H9 (cell line): ENCODE measurements around the gene TACR1. TPM values are rescaled to one million over a fixed set of nuclear protein-coding genes. Genes with fewer than 3 reads are reported as not detected.

Experiments used
- DNase-seq: peaks from one replicate; pipeline ENCODE4 v3.0.0-alpha.2; 2017
- H2AFZ ChIP-seq: one replicate; pipeline ENCODE4 v1.6.1; 2013; ENCODE audit warnings: mild to moderate bottlenecking, low read length, control low read depth, moderate library complexity
- H2AK5ac ChIP-seq: 2 replicates; pipeline ENCODE4 v1.6.1; 2013; ENCODE audit warnings: low read length, control low read depth, mixed read lengths; ENCODE audit not compliant: insufficient read length
- H2BK120ac ChIP-seq: one replicate; pipeline ENCODE4 v1.6.1; 2013; ENCODE audit warnings: low read depth, mild to moderate bottlenecking, low read length, control low read depth, inconsistent platforms; ENCODE audit not compliant: poor library complexity, severe bottlenecking
- H2BK12ac ChIP-seq: 2 replicates; pipeline ENCODE4 v1.6.1; 2013; ENCODE audit warnings: low read length, control low read depth, mixed read lengths, low read depth; ENCODE audit not compliant: insufficient read length
- H2BK15ac ChIP-seq: 2 replicates; pipeline ENCODE4 v1.6.1; 2013; ENCODE audit warnings: low read depth, low read length, control low read depth
- H2BK20ac ChIP-seq: one replicate; pipeline ENCODE4 v1.6.1; 2013; ENCODE audit warnings: low read depth, mild to moderate bottlenecking, low read length, control low read depth, inconsistent platforms; ENCODE audit not compliant: poor library complexity, severe bottlenecking
- H2BK5ac ChIP-seq: 2 replicates; pipeline ENCODE4 v1.6.1; 2013; ENCODE audit warnings: low read length, control low read depth, mixed read lengths; ENCODE audit not compliant: insufficient read length
- H3K14ac ChIP-seq: 2 replicates; pipeline ENCODE4 v1.6.1; 2013; ENCODE audit warnings: low read length, control low read depth; ENCODE audit not compliant: insufficient read depth
- H3K18ac ChIP-seq: 2 replicates; pipeline ENCODE4 v1.6.1; 2013; ENCODE audit warnings: low read depth, mild to moderate bottlenecking, mixed read lengths, low read length, control low read depth; ENCODE audit not compliant: insufficient read length
- H3K23ac ChIP-seq: 2 replicates; pipeline ENCODE4 v1.6.1; 2013; ENCODE audit warnings: low read length, control low read depth, mixed read lengths, low read depth; ENCODE audit not compliant: insufficient read length
- H3K23me2 ChIP-seq: 2 replicates; pipeline ENCODE4 v1.6.1; 2013; ENCODE audit warnings: low read depth, mild to moderate bottlenecking, mixed read lengths, low read length, control low read depth; ENCODE audit not compliant: insufficient read length, poor library complexity, severe bottlenecking
- H3K27ac ChIP-seq: 2 replicates; pipeline ENCODE4 v1.5.1; 2013; ENCODE audit warnings: low read length, control low read depth, mixed read lengths, low read depth; ENCODE audit not compliant: insufficient read length
- H3K27me3 ChIP-seq: 2 replicates; pipeline ENCODE4 v1.6.1; 2013; ENCODE audit warnings: low read length, control low read depth, inconsistent platforms; ENCODE audit not compliant: insufficient read depth
- H3K4ac ChIP-seq: 2 replicates; pipeline ENCODE4 v1.6.1; 2013; ENCODE audit warnings: low read depth, mild to moderate bottlenecking, control low read depth, inconsistent platforms, low read length, moderate library complexity
- H3K4me1 ChIP-seq: 2 replicates; pipeline ENCODE4 v1.6.1; 2013; ENCODE audit warnings: low read length, control low read depth, inconsistent platforms; ENCODE audit not compliant: insufficient read depth
- H3K4me2 ChIP-seq: 2 replicates; pipeline ENCODE4 v1.6.1; 2013; ENCODE audit warnings: low read length, control low read depth, mixed read lengths; ENCODE audit not compliant: insufficient read length, insufficient read depth
- H3K56ac ChIP-seq: 2 replicates; pipeline ENCODE4 v1.6.1; 2013; ENCODE audit warnings: low read depth, mild to moderate bottlenecking, mixed read lengths, low read length, control low read depth; ENCODE audit not compliant: insufficient read length
- H3K79me1 ChIP-seq: 2 replicates; pipeline ENCODE4 v1.6.1; 2013; ENCODE audit warnings: low read depth, mild to moderate bottlenecking, moderate library complexity, low read length, control low read depth, inconsistent platforms; ENCODE audit not compliant: insufficient read depth, poor library complexity, severe bottlenecking
- H3K79me2 ChIP-seq: 2 replicates; pipeline ENCODE4 v1.6.1; 2013; ENCODE audit warnings: low read length, control low read depth, inconsistent platforms; ENCODE audit not compliant: insufficient read depth
- H3K9ac ChIP-seq: 2 replicates; pipeline ENCODE4 v1.6.1; 2013; ENCODE audit warnings: low read length, control low read depth, mixed read lengths; ENCODE audit not compliant: insufficient read length; ENCODE audit errors: extremely low read depth
- H3K9me3 ChIP-seq: one replicate; pipeline ENCODE4 v1.6.1; 2013; ENCODE audit warnings: low read depth, low read length, inconsistent platforms; ENCODE audit not compliant: control insufficient read depth
- H3T11ph ChIP-seq: one replicate; pipeline ENCODE4 v1.6.1; 2013; ENCODE audit warnings: mild to moderate bottlenecking, low read length, control low read depth, inconsistent platforms
- H4K20me1 ChIP-seq: one replicate; pipeline ENCODE4 v1.6.1; 2013; ENCODE audit not compliant: control insufficient read depth, insufficient read length, insufficient read depth
- H4K5ac ChIP-seq: 2 replicates; pipeline ENCODE4 v1.6.1; 2013; ENCODE audit warnings: low read depth, mild to moderate bottlenecking, mixed read lengths, low read length, control low read depth; ENCODE audit not compliant: insufficient read length
- H4K8ac ChIP-seq: replicated peaks from 2 replicates; pipeline ENCODE4 v1.6.1; 2013; ENCODE audit warnings: low read length, control low read depth, mixed read lengths, low read depth; ENCODE audit not compliant: insufficient read length
- H4K91ac ChIP-seq: 2 replicates; pipeline ENCODE4 v1.6.1; 2013; ENCODE audit warnings: low read depth, mild to moderate bottlenecking, moderate library complexity, mixed read lengths, low read length, control low read depth; ENCODE audit not compliant: insufficient read length
- H3K27ac Mint-ChIP-seq, 3 experiments: 2 replicates in 2 of 3; 3 replicates in 1 of 3; pipeline ENCODE4 v1.8.0; 2020 to 2021; ENCODE audit warnings: mixed read lengths in 3 of 3, mild to moderate bottlenecking in 1 of 3, moderate library complexity in 1 of 3
- H3K27me3 Mint-ChIP-seq: 2 replicates; pipeline ENCODE4 v1.8.0; 2021; ENCODE audit warnings: low read depth, mild to moderate bottlenecking, moderate library complexity, mixed read lengths
- H3K36me3 Mint-ChIP-seq, 3 experiments: 2 replicates in 2 of 3; 3 replicates in 1 of 3; pipeline ENCODE4 v1.8.0; 2020 to 2021; ENCODE audit warnings: low read depth in 3 of 3, mixed read lengths in 3 of 3; ENCODE audit not compliant: insufficient read depth in 1 of 3
- H3K4me1 Mint-ChIP-seq, 2 experiments: 2 replicates each; pipeline ENCODE4 v1.8.0; 2020; ENCODE audit warnings: mixed read lengths in 2 of 2
- H3K4me3 Mint-ChIP-seq, 2 experiments: 2 replicates in 1 of 2; 3 replicates in 1 of 2; pipeline ENCODE4 v1.8.0; 2020 to 2021; ENCODE audit warnings: mild to moderate bottlenecking in 2 of 2, mixed read lengths in 2 of 2, moderate library complexity in 1 of 2
- H3K9me3 Mint-ChIP-seq, 2 experiments: 2 replicates in 1 of 2; 3 replicates in 1 of 2; pipeline ENCODE4 v1.8.0; 2020; ENCODE audit warnings: mild to moderate bottlenecking in 2 of 2, mixed read lengths in 2 of 2, moderate library complexity in 1 of 2
- CTCF ChIP-seq: fragments of 200-600 bp; sonication (generic); conservative IDR thresholded peaks from 3 replicates; pipeline ENCODE4 v1.8.0; 2021; ENCODE audit warnings: antibody characterized with exemption, mild to moderate bottlenecking
- WGBS: extraction: QIAGEN DNeasy Blood & Tissue Kit; methylation state at CpG from one replicate; pipeline ENCODE4 v1.1.7; 2013; ENCODE audit warnings: missing lambda C conversion rate, low lambda C conversion rate, mixed read lengths; ENCODE audit not compliant: insufficient read length; ENCODE audit errors: extremely low coverage; 5-methylcytosine and 5-hydroxymethylcytosine counted together
- total RNA-seq: library from RNA; stranded (reverse); gene quantifications from 2 replicates; pipeline ENCODE4 v1.2.1, GENCODE V29; 2021

Gene TACR1
- total RNA-seq, 1 experiment from 2014 or later: 1.4 TPM

- no peak overlapping the region for H4K5ac ChIP-seq
- H3K27ac ChIP-seq: no peak overlapping the region
- Mint-ChIP-seq H3K27me3 (no peaks in the 10 kb centered on the region), H3K4me1 (peaks cover 16 to 20% of the 10 kb centered on the region in 2 experiments), H3K4me3 (no peak overlapping the region), H3K36me3 (no peaks in the 10 kb centered on the region), H3K9me3 (no peaks in the 10 kb centered on the region), H3K27ac (no peak overlapping the region)
- no peak overlapping the region for H2BK120ac ChIP-seq
- no peak overlapping the region for H2BK20ac ChIP-seq
- no CpG with 5 or more reads among the region's 4 CpGs for WGBS
- H2AFZ ChIP-seq: no peak overlapping the region
- H3K4me2 ChIP-seq: no peak overlapping the region
- no peaks in the 10 kb centered on the region for H3K79me1 ChIP-seq
- no peaks in the 10 kb centered on the region for H3K79me2 ChIP-seq
- H4K8ac ChIP-seq: no peak overlapping the region
- H2BK5ac ChIP-seq: no peak overlapping the region
- no peak overlapping the region for H3K4ac ChIP-seq
- no peak overlapping the region for H2AK5ac ChIP-seq
- H2BK12ac ChIP-seq: no peak overlapping the region
- no peaks in the 10 kb centered on the region for H3K9me3 ChIP-seq
- no peak overlapping the region for H3K9ac ChIP-seq
- TF ChIP-seq CTCF: no peak
- peaks cover 5% of the 10 kb centered on the region; the same call in 1 of the 2 replicates for H3K4me1 ChIP-seq
- no peak overlapping the region for H3K14ac ChIP-seq
- H3K23me2 ChIP-seq: no peaks in the 10 kb centered on the region
- H3K18ac ChIP-seq: no peak overlapping the region
- H4K20me1 ChIP-seq: no peaks in the 10 kb centered on the region
- H3K23ac ChIP-seq: no peak overlapping the region
- no peak for DNase-seq
- H3K56ac ChIP-seq: no peak overlapping the region
- H4K91ac ChIP-seq: no peak overlapping the region
- no peaks in the 10 kb centered on the region for H3K27me3 ChIP-seq
- H3T11ph ChIP-seq: no peak overlapping the region
- H2BK15ac ChIP-seq: no peak overlapping the region
These were observed 121.4 kb downstream of the TACR1 start for GRCh38 chr2:75077909-75078308.
